Stimulated activated CD8-positive, alpha-beta memory T cell treated with anti-CD3 and anti-CD28 coated beads, Interleukin-4, amount 100 ng/mL, for 24 hours (primary cell): ENCODE measurements around the gene BFSP1.
A peak's percentile ranks its signal among the peaks of the same experiment; 100 is the strongest.

Source experiments
- DNase-seq: peaks from one replicate; pipeline ENCODE4 v3.0.0-alpha.2; 2020; ENCODE audit warnings: low read depth

The BFSP1 gene

DNA sequence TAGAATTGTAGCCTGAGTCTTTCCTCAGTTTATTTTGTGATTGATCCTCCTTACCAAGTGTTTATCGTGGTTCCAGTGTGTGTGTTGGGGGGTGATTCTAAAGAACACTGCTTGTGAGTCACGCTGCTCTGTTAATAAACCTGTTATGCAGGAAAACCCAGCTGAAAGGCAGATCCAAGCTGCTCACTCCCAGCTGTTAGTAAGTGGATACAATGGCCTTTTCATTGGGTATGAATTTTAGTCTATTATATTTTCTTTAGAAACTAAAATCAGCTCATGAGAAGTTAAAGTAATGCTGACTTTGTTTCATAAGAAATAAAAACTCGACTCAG is 26.5 kb upstream of the BFSP1 start:
- DNase-seq, result no peak

DNA sequence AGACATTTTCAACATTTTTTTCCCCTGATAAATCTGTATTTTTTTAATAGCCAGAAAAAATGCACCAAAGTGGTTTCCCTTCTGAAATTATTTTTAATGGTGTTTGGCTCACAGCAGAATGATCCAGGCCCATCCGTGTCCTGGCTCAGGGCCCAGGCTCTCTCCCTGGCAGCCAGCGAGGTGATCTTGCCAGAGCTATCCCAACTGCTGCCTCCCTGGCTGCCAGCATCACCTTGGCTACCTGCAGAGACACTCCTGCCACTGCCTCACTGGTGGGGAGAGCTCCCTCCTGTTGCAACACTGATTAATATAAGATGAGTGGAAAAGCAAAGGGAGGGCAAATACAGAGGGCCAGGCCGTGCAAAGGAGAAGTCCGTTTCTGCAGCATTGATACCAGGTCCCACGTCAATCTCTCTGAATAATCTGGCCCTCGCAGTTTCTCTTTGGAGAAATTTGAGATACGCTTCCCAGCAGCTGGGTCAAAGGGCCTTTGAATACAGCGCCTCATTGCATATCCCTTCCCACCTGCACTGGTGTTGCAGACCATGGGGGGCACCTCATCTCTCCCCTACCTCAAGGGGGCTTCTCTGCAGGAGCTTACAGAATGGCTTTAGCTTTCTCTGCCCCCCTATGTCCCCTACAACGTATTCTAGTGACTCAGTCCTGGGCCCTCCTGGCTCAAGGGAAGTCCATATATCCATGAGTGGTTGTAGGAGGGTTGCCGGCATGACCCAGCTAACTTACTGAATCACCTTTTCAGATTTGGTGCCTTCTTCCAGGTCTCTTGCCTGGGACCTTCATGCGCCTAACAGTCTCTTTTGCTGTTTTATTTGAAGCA is 25.9 kb upstream of the BFSP1 start:
- DNase-seq, result no peak

DNA sequence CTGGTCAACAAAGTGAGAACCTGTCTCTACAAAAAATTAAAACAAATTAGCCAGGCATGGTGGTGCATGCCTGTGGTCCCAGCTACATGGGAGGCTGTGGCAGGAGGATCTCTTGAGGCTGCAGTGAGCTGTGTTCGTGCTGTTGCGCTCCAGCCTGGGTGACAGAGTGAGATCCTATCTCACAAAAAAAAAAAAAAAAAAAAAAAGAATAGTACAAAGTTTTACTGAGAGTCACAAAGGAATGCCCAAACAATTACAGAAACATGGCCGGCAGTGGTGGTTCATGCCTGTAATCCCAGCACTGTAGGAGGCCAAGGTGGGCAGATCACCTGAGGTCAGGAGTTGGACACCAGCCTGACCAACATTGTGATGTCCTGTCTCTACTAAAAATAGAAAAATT is 23.9 kb upstream of the BFSP1 start:
- DNase-seq, result no peak

GRCh38 chr20:17549131-17549530 is 18.0 kb upstream of the BFSP1 start:
- no peak for DNase-seq

DNA sequence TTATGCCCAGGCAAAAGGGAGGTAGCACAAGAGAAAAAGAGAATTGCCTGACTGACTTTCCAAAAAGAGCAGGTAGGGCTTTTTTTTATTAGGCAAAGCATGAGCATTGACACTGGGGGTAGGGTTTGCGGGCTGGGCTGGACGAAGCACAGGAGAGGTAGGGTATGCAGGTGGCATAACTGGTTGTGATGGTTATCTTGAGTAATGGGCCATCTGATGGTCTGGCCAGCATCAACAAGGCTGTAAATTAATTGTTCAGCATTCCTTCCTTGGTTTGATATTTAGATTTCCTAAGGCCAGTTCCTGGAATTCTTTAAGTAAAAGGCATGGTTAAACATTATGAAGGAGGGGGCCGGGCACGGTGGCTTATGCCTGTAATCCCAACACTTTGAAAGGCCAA is 13.9 kb upstream of the BFSP1 start:
- no peak for DNase-seq

DNA sequence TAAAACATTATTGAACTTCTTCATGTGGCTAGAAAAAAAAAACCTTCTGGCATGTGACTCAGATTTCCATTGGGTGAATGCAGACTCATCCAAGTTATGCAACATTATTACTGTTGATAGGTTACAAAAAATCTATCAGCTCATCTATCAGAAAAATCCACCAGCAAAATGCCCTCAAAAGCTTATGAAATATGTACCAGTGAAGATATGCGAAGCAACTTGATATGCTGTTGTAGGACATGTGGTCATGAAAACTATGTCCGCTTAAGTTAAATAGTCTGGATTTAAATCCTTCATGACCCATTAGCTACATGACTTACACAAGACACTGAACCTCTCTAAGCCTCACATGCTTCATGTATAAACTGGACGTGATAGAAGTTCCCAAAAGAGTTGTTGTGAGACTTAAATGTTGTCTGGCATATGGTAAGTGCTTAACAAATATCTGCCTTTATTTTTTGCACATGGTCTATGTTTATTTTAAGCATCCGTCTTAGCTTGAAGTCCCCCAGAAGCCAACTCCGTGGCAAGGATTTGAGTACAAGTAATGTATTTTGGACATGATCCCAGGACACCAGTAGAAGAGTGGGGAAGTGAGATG is 12.5 kb upstream of the BFSP1 start:
- no peak for DNase-seq

GRCh38 chr20:17542993-17543412 is 11.8 kb upstream of the BFSP1 start:
- no peak for DNase-seq

DNA sequence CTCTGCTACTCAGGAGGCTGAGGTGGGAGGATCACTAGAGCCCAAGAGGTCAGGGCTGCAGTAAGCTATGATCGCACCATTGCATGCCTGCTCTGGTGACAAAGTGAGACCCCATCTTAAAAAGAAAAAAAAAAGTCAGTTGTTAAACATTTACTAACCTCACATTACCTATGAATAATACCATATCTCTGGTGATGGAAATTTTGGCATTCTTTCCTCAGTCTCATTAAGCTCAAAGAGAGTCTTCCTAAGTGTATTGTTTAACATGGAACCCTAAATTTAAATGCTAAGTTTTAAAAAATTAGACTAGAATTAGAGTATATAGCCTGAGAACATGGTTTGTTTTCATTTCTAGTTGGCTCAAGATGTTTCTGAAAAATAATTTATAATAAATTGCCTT is 11.3 kb upstream of the BFSP1 start:
- no peak for DNase-seq

GRCh38 chr20:17541996-17542395 is 10.8 kb upstream of the BFSP1 start:
- no peak for DNase-seq

DNA sequence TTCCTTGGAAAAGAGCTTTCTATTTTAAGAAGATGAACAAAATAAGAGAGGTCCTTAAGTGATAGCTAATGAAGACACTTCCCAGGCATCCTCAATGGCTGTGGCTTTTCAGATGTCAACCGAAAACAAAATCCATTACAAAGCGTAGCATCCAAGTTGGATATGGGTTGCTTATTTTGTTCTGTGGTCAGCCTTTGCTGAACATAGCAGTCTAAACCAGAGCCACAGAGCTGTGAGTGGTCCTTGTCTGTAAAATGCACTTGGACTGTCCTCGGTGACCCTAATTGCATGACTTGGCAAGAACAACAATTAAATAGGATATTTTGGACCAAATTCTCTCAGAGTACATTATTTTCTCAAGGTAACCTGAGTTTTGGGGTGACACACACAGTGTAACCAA is 10.4 kb upstream of the BFSP1 start:
- no peak for DNase-seq

- no peak for DNase-seq
These were observed 7.5 kb upstream of the BFSP1 start for GRCh38 chr20:17538517-17539170.

DNA sequence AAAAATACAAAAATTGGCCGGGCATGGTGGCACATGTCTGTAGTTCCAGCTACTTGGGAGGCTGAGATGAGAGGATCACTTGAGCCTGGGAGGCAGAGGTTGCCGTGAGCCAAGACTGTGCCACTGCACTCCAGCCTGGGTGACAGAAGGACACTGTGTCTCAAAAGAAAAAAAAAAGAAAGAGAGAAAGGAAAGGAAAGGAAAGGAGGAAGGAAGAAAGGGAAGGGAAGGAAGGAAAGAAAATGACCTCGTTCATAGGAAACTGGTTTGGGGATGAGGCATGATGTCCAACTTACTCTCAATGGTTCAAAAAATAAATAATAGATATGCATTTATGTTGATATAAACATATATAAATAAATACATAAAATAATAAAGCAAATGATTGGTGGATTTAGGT is 6.8 kb upstream of the BFSP1 start:
- no peak for DNase-seq

- DNase-seq, result peak; percentile 42
These were observed 5.8 kb upstream of the BFSP1 start for GRCh38 chr20:17536944-17537444.

GRCh38 chr20:17534077-17534476 is 2.9 kb upstream of the BFSP1 start:
- DNase-seq, result no peak

DNA sequence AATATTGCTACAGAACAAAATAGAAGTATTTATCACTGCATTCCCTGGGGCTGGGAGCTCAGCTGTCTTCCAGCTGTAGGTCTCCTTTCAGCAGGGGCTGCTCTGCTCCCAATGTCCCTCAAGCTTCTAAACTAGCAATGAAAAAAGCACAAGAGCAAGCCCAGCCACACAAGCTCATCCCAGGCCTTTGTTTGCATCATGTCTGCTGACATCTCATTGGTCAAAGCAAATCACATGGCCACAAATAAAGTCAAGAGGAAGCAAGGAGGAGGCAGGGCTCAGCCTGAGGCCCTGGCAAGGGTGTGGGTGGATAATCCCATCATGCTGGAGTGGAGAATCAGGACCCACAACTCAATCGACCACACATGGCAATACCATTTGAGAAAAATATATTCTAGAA is 2.2 kb upstream of the BFSP1 start:
- no peak for DNase-seq

GRCh38 chr20:17531665-17532025 is 466 bp upstream of the BFSP1 start:
- no peak for DNase-seq

- DNase-seq, result no peak
These were observed 1.0 kb downstream of the BFSP1 start for GRCh38 chr20:17530153-17530552.

GRCh38 chr20:17529586-17529985 is 1.6 kb downstream of the BFSP1 start:
- no peak for DNase-seq

DNA sequence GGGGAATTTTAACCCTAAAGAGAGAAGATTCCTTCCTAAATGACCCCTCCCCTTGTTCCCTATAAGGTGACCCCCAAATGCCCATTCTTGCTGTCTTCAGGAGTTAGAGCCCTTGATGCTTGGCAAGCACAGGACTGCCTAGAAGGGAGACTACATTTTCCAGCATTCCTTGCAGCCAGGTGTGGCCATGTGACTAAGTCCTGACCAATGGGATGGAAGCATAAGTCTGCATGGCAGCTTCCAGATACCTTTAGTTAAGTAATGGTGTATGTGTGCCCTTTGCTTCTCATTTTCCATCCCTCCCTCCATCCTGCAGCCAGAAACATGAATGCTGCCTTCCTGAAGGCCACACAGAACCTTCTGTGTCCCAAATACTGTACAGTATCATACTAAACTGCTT is 5.5 kb downstream of the BFSP1 start:
- DNase-seq, result no peak

- no peak for DNase-seq
These were observed 6.0 kb downstream of the BFSP1 start for GRCh38 chr20:17525132-17525531.

- no peak for DNase-seq
These were observed 6.6 kb downstream of the BFSP1 start for GRCh38 chr20:17524560-17524959.

DNA sequence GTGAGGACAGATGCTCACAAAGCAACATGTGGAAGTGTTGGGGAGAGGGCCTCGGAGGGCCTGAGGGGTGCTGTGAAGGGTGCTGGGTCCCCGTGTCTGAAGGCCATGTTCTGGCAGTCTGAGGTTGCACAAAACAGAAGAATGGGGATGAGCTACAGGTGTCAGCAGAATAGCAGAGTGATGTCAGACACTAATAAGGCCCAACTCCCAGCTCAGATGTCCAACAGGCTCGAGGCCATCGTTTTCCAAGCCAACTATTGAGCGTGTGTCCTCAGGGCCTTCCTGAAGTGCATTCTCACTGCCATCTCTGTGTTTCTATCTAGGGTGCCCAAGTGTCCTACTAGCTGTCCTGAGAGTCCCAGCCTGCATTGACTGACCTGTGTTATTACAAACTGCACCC is 7.9 kb downstream of the BFSP1 start:
- no peak for DNase-seq

- DNase-seq, result no peak
These were observed 8.7 kb downstream of the BFSP1 start for GRCh38 chr20:17522528-17522927.
